Measurements from ENCODE around the gene EP400. TPM values are rescaled to one million over a fixed set of nuclear protein-coding genes. Genes with fewer than 3 reads are reported as not detected.

Gene EP400
- total RNA-seq, 1 donor from 2014 or later: 41.4 TPM

- DNase-seq: no peak
- intact Hi-C loops (cut with DNase I): no loop called here
- Histone ChIP-seq H3K27ac (no peak overlapping the region), H3K9me3 (no peaks in the 10 kb centered on the region), H3K36me3 (peaks cover 75% of the 10 kb centered on the region), H3K4me3 (no peak overlapping the region), H3K27me3 (no peaks in the 10 kb centered on the region), H3K4me1 (peaks cover 9% of the 10 kb centered on the region)
- ATAC-seq: no peak
- TF ChIP-seq CTCF (IDR thresholded peaks at IDR 0.05): no peak
Measured at GRCh38 chr12:131911851-131912477, 37.8 kb upstream of the EP400 start.

GRCh38 chr12:131912518-131913274 is 37.0 kb upstream of the EP400 start:
- Histone ChIP-seq H3K9me3 (no peaks in the 10 kb centered on the region), H3K27ac (no peak overlapping the region), H3K4me3 (no peak overlapping the region), H3K36me3 (peaks cover 75% of the 10 kb centered on the region), H3K27me3 (no peaks in the 10 kb centered on the region), H3K4me1 (peaks cover 9% of the 10 kb centered on the region)
- no peak for TF ChIP-seq CTCF (IDR thresholded peaks at IDR 0.05)
- DNase-seq: no peak
- peak; percentile 14 for ATAC-seq
- intact Hi-C loops (cut with DNase I): no loop called here

GRCh38 chr12:131913666-131914065 is 36.1 kb upstream of the EP400 start:
- ATAC-seq: no peak
- intact Hi-C loops (cut with DNase I): no loop called here
- Histone ChIP-seq H3K9me3 (no peaks in the 10 kb centered on the region), H3K4me1 (peaks cover 9% of the 10 kb centered on the region), H3K36me3 (peaks cover 74% of the 10 kb centered on the region), H3K27ac (no peak overlapping the region), H3K27me3 (no peaks in the 10 kb centered on the region), H3K4me3 (no peak overlapping the region)
- no peak for TF ChIP-seq CTCF (IDR thresholded peaks at IDR 0.05)
- no peak for DNase-seq

- H3K36me3 ChIP-seq: peaks cover 71% of the 10 kb centered on the region
- no peak for TF ChIP-seq CTCF (IDR thresholded peaks at IDR 0.05)
- intact Hi-C loops (cut with DNase I): no loop called here
- DNase-seq: no peak
- H3K27me3 ChIP-seq: no peaks in the 10 kb centered on the region
- no peak overlapping the region for H3K4me3 ChIP-seq
- no peak for ATAC-seq
- H3K9me3 ChIP-seq: no peaks in the 10 kb centered on the region
- H3K27ac ChIP-seq: no peak overlapping the region
- H3K4me1 ChIP-seq: peaks cover 9% of the 10 kb centered on the region
Measured at GRCh38 chr12:131914179-131914702, 35.5 kb upstream of the EP400 start.

- Histone ChIP-seq H3K36me3 (peaks cover 71% of the 10 kb centered on the region), H3K9me3 (no peaks in the 10 kb centered on the region), H3K27ac (no peak overlapping the region), H3K27me3 (no peaks in the 10 kb centered on the region), H3K4me1 (peaks cover 9% of the 10 kb centered on the region), H3K4me3 (no peak overlapping the region)
- intact Hi-C loops (cut with DNase I): no loop called here
- DNase-seq: no peak
- ATAC-seq: no peak
- TF ChIP-seq CTCF (IDR thresholded peaks at IDR 0.05): no peak
Measured at GRCh38 chr12:131915000-131915689, 34.6 kb upstream of the EP400 start.

All from upper lobe of right lung (tissue), 1 donor.